Retinal pigment epithelial cell (primary cell): ENCODE data around the gene PDE5A.

Experiments
- DNase-seq: peaks from one replicate; pipeline ENCODE4 v3.0.0-alpha.2; 2010; ENCODE audit warnings: low read depth
- H3K4me3 ChIP-seq: 2 replicates; pipeline ENCODE4 v1.5.1; 2011; ENCODE audit warnings: mild to moderate bottlenecking, low read length, control low read depth, moderate library complexity
- TF ChIP-seq, protein P1 (sequence below): conservative IDR thresholded peaks from 2 replicates; pipeline ENCODE4 v1.5.1; 2011; ENCODE audit warnings: low read depth, low read length, control low read depth, inconsistent platforms

PDE5A gene

DNA sequence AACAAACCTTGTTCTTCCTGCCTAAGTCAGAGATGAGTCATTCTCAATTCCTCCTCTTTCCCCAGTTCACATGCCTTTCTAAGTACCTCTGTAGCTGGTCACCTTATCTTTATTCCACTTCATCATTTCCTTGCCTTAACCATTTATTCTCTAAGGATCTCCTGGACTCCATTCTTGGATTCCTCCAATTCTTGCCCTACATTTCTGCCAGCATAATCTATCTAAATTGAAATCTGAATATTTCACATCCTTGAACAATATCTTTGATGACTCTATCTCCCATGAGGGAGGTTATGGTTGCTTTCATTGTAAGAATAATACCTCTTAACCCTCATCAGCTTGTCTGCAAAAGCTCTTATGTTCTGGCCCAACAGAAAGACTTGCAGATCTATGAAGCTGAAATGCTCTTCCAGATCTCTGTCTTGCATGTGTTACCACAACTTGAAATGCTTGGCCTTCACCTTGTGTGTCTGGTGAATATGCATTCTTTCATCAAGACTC, 28.6 kb upstream of the PDE5A start:
- DNase-seq: peak; percentile 37

DNA sequence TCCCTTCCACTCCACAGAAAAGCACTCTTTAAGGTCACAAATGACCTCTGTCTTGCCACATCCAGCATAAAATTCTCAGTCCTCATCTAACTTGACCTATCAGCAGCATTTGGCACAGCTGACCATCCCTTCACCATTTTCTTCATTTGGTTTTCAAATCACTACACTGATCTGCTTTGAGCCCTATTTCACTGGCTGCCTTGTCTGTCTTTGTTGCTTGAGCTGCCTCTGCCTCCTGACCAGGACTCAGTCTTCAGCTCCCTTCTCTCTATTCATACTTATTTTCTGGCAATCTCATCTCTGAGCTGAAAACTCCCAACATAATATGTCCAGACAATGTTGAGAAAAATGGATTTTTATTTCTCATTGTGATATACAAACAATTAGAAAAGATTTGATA, 27.7 kb upstream of the PDE5A start:
- no peak for DNase-seq
- TF ChIP-seq, protein P1, sequence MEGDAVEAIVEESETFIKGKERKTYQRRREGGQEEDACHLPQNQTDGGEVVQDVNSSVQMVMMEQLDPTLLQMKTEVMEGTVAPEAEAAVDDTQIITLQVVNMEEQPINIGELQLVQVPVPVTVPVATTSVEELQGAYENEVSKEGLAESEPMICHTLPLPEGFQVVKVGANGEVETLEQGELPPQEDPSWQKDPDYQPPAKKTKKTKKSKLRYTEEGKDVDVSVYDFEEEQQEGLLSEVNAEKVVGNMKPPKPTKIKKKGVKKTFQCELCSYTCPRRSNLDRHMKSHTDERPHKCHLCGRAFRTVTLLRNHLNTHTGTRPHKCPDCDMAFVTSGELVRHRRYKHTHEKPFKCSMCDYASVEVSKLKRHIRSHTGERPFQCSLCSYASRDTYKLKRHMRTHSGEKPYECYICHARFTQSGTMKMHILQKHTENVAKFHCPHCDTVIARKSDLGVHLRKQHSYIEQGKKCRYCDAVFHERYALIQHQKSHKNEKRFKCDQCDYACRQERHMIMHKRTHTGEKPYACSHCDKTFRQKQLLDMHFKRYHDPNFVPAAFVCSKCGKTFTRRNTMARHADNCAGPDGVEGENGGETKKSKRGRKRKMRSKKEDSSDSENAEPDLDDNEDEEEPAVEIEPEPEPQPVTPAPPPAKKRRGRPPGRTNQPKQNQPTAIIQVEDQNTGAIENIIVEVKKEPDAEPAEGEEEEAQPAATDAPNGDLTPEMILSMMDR: no peak
- H3K4me3 ChIP-seq: no peak overlapping the region

More for the DNA sequence above, 28.6 kb upstream of the PDE5A start:
- no peak overlapping the region for H3K4me3 ChIP-seq
- TF ChIP-seq, protein P1: no peak

DNA sequence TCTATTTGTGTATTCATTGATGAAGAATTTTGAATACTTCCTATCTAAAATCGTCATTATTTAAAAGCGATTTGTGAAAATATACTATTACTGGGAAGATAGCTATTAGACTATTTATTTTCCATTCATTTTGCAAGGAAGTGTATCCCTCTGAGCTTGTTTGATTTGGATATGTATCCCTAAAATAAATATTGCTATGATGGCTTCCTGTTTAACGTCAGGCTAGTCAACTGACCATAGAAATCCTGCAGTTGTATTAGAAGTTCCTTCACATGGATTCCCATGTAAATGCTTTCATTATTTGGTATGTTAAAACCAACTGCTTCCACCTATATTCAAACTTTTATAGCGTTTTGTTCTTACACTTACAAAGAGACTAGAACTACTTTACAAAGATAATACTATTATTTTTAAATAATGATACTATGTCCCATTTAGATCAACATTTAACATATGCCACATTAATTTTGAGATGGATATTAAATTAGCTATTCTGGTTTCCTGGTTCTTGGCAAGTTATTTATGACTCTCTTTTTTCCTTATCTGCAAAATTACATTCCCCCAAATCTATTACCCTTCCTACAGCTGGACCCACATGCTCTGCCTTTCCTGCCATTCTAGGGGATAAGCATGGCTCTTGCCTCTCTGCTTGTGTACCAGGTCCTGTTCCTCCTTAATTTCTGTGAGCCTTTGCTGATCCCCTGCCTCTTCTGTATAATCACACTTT, 26.7 kb upstream of the PDE5A start:
- no peak overlapping the region for H3K4me3 ChIP-seq
- TF ChIP-seq, protein P1: no peak
- no peak for DNase-seq

DNA sequence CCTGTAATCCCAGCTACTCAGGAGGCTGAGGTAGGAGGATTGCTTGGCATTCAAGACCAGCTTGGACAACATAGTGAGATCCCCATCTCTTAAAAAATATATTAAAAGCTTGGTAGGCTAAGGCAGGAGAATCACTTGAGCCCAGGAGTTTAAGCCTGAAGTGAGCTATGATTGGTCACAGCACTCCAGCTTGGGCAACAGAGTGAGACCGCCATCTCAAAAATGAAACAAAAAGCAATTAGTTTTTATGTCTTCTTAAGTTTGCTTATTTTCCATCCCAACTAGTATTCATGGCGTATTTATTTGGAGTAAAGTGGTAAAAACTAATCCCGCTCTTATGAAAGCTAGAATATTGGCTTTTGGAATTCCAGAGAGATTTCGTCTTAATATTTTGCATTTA, 25.4 kb upstream of the PDE5A start:
- TF ChIP-seq, protein P1: no peak
- DNase-seq: no peak
- no peak overlapping the region for H3K4me3 ChIP-seq

DNA sequence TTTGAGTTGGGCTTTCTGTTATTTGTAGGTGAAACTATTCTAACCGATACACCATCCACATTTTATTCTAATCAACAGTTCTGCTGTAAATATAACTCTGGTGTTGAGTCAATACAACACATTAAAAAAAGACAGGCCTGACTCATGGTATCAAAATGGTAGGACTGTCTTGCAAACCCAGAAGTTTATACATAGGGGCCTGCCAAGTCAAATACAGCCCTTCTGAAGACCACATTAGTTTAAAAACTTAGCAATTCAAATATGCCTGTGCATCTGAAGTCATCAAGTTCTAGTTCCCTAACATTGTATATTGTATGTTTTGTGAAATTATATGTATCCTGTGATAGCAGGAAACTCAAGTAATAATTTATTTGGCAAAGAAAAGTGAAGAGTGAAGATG, 24.4 kb upstream of the PDE5A start:
- TF ChIP-seq, protein P1: no peak
- H3K4me3 ChIP-seq: no peak overlapping the region
- no peak for DNase-seq

DNA sequence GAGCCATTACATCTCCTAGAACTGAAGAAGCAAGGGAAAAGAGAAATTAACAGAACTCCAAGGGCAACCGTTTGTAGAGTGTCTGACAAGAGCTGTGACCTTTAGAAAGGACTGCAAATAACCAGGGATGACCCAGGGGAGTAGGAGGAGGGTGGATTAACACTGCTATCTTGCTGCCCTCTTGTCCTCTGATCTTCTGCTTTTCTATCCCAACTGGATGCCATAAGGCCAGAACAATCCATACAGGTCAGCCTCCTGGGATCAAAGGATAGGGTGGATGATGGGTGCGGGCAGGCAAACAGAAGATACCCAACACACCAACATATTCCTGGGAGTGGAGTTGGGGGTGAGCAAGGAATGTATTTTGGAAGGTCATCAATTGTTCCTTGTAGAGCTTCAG, 19.8 kb upstream of the PDE5A start:
- no peak for DNase-seq
- H3K4me3 ChIP-seq: no peak overlapping the region
- TF ChIP-seq, protein P1: no peak

DNA sequence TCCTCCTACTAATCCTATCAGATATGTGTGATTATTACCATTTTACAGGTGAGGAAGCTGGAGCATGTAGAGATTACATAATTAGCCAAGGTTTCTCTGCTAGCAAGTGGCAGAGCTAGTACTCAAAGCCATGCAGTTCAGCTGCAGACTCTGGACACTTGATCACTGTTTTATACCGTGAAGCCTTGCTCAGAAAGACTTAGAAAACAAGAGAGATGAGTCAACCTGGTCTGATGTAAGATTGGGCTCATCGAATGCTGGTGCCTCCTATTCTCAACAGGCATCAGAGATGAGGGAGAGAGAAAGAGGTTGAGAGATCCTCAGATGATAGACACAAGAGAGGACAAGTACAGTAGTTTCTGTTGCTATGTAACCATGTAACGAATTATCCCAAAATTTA, 19.0 kb upstream of the PDE5A start:
- DNase-seq: no peak
- no peak overlapping the region for H3K4me3 ChIP-seq
- TF ChIP-seq, protein P1: no peak
